GM19193 (cell line): ENCODE results near the gene ZDHHC8.

Experiments
- POLR2A ChIP-seq: IDR thresholded peaks from 4 replicates; pipeline ENCODE4 v1.6.1; 2011; ENCODE audit not compliant: insufficient read depth, insufficient read length; ENCODE audit errors: extremely low read depth

ZDHHC8 gene

DNA sequence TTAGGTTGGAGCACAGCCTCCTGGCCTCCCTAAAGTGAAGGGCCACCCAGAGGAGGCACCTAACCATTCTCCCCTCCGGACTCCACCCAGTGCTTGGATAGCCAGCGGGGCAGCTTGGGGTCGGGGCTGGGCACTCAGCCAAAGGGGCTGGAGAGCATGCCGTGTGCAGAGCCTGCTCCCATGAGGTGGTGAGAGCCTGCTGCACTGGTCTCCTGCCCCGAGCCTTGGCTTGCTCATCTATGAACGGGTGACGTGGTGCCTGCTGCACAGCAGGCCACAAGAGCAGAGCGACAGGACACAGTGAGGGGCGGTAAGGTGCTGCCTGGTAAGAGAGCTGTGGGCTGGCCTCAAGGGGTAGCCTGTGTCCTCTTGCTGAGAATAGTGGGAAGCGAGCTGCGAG, 33.3 kb downstream of the ZDHHC8 start:
- no peak for TF ChIP-seq POLR2A

DNA sequence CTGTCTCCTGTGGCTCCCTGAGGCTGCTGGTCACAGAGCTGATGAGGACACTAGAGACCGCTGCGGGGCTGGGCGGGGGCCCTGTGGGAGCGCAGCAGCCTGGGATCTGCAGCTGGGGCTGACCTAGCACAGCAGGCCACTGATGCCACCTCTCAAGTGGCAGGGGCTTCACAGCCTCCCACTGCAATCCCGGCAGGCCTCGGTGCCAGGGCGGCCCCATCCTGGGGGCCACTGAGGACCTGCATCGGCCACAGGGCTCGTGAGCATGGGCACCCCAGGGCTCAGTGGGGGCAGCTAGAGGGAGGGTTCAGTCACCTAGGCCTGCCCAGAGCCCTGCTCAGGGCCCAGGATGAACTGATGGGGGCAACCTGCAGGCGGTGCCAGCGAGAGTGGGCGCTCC, 33.8 kb downstream of the ZDHHC8 start:
- no peak for TF ChIP-seq POLR2A

- TF ChIP-seq POLR2A: no peak
These were observed 34.3 kb downstream of the ZDHHC8 start for GRCh38 chr22:20165913-20166312.

DNA sequence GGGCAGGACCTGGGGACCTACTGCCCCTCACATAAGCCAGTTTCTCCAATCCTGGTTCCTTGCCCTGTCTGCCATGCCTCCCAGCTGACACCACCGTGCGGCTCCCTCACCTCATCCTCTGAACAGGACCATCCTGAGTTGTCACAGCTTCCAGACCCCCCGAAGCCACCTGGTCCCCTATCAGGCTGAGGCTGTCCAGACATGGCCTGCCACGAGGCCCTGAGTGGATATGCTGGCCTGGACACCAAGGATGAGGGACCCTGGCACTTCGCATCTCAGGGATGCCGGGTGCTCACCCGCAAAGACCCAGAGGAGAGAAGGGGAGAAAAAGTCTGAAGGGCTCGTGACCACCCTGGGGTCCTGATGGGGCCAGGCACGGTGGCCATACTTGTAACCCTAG, 35.1 kb downstream of the ZDHHC8 start:
- no peak for TF ChIP-seq POLR2A

- no peak for TF ChIP-seq POLR2A
These were observed 36.2 kb downstream of the ZDHHC8 start for GRCh38 chr22:20167643-20168322.

GRCh38 chr22:20169253-20169822, 37.7 kb downstream of the ZDHHC8 start:
- TF ChIP-seq POLR2A: no peak

- no peak for TF ChIP-seq POLR2A
These were observed 38.6 kb downstream of the ZDHHC8 start for GRCh38 chr22:20170170-20170569.

GRCh38 chr22:20171288-20172140, 39.9 kb downstream of the ZDHHC8 start:
- TF ChIP-seq POLR2A: no peak

DNA sequence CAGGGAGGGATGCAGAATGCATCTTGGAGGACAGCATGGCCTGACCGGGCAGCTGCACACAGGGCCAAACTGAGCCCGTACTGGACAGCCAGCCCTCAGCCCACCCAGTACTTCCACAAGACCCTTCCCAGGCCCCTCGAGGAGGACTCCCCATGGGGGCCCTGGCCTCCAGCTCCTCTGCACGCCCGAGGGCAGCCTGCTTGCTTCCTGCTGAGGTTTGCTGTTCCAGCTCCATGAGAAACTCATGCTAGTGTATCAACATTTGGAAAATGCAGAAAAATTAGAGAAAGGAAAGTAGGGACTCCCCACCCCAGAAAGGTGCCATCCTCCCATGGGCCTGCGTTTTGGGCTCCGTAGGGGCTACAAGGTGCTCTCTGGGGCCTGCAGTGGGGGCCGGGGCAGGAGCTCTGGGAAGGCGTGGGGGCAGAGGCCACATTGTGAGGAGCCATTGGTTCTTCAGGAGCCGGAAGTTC, 40.6 kb downstream of the ZDHHC8 start:
- no peak for TF ChIP-seq POLR2A

- no peak for TF ChIP-seq POLR2A
These were observed 41.6 kb downstream of the ZDHHC8 start for GRCh38 chr22:20173246-20173645.

DNA sequence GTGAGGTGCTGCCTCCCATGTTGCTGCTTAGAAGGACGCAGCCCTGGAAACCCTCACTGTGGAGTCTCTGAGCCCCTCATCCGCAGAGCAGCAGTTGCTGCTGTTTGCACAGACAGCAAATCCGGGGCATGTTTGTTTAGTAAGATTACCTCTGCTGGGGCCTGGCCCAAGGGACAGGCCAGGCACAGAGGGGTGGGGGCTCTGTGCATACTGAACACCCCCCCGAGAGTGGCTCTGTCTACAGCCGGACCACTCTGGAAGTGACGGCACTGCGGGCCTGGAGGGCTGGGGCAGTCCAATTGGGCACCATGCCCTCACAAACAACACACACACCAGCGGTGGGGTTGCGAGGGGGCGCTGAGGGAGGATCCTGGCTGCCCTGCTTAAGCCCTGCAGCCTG, 42.2 kb downstream of the ZDHHC8 start:
- TF ChIP-seq POLR2A: no peak

GRCh38 chr22:20174785-20175596, 43.4 kb downstream of the ZDHHC8 start:
- no peak for TF ChIP-seq POLR2A

- no peak for TF ChIP-seq POLR2A
These were observed 43.9 kb downstream of the ZDHHC8 start for GRCh38 chr22:20175597-20175900.

GRCh38 chr22:20176421-20177085, 44.9 kb downstream of the ZDHHC8 start:
- TF ChIP-seq POLR2A: no peak
